H1 (cell line): ENCODE results near the gene ANKRD11. TPM values are rescaled to one million over a fixed set of nuclear protein-coding genes. Genes with fewer than 3 reads are reported as not detected.

ENCODE experiments used
- CTCF ChIA-PET: fragments of 300-600 bp; sonication (Branson Sonifier 250); formaldehyde crosslinking; loops from one replicate; lab custom pipeline; 2021; ENCODE audit not compliant: partially characterized antibody; lab: Charles Lee
- POLR2A ChIA-PET: fragments of 300-600 bp; sonication (Branson Sonifier 250); formaldehyde crosslinking; loops from one replicate; lab custom pipeline; 2021; ENCODE audit warnings: inconsistent platforms; ENCODE audit not compliant: partially characterized antibody; lab: Charles Lee
- DNase-seq, 2 experiments: peaks; one replicate each; pipeline versions ENCODE4 v3.0.0 to v3.0.0-alpha.2; 2010 to 2022; ENCODE audit warnings: low spot score in 2 of 2, low read depth in 1 of 2, mixed read lengths in 1 of 2
- FAIRE-seq: peaks from 2 replicates; lab custom pipeline; 2011; peaks lifted over from hg19 to GRCh38; lab: Jason Lieb, UNC
- H2AFZ ChIP-seq: 2 replicates; pipeline ENCODE4 v1.8.1; 2012; ENCODE audit warnings: low read length, inconsistent platforms
- H2AK5ac ChIP-seq: 2 replicates; pipeline ENCODE4 v1.6.1; 2013; ENCODE audit warnings: low read depth, low read length
- H2BK120ac ChIP-seq: replicated peaks from 2 replicates; pipeline ENCODE3; 2013; ENCODE audit warnings: low read depth, low read length, inconsistent platforms
- H2BK12ac ChIP-seq: 2 replicates; pipeline ENCODE4 v1.6.1; 2013; ENCODE audit warnings: low read depth, low read length
- H2BK15ac ChIP-seq: 2 replicates; pipeline ENCODE4 v1.6.1; 2013; ENCODE audit warnings: low read length
- H2BK20ac ChIP-seq: 2 replicates; pipeline ENCODE4 v1.6.1; 2013; ENCODE audit warnings: low read length
- H2BK5ac ChIP-seq: 2 replicates; pipeline ENCODE4 v1.6.1; 2013; ENCODE audit warnings: low read depth, low read length
- H3K14ac ChIP-seq: 2 replicates; pipeline ENCODE4 v1.6.1; 2013; ENCODE audit warnings: inconsistent platforms; ENCODE audit not compliant: insufficient read length
- H3K18ac ChIP-seq: 2 replicates; pipeline ENCODE4 v1.6.1; 2013; ENCODE audit warnings: low read length; ENCODE audit errors: extremely low read depth
- H3K23ac ChIP-seq: 2 replicates; pipeline ENCODE4 v1.6.1; 2013; ENCODE audit warnings: inconsistent platforms; ENCODE audit not compliant: insufficient read length
- H3K23me2 ChIP-seq: 2 replicates; pipeline ENCODE4 v1.6.1; 2013; ENCODE audit warnings: low read depth, low read length
- H3K27ac ChIP-seq: 2 replicates; pipeline ENCODE4 v1.6.1; 2011; ENCODE audit warnings: low read depth, low read length, inconsistent platforms
- H3K27me3 ChIP-seq, 4 experiments: replicated peaks in 1 of 4; 1 replicate in 1 of 4; 2 replicates in 3 of 4; pipeline versions ENCODE4 v1.6.1 to v1.8.1; 2011 to 2013; ENCODE audit warnings: low read length in 3 of 4, mild to moderate bottlenecking in 3 of 4, inconsistent platforms in 2 of 4, mixed read lengths in 2 of 4, moderate library complexity in 1 of 4; ENCODE audit not compliant: control insufficient read depth in 3 of 4, insufficient read depth in 3 of 4; ENCODE audit errors: extremely low read depth in 1 of 4
- H3K36me3 ChIP-seq, 4 experiments: 2 replicates each; pipeline versions ENCODE4 v1.6.1 to v1.8.1; 2011 to 2013; ENCODE audit warnings: mild to moderate bottlenecking in 4 of 4, low read length in 3 of 4, moderate library complexity in 2 of 4, control low read depth in 1 of 4, inconsistent platforms in 1 of 4; ENCODE audit not compliant: insufficient read depth in 4 of 4, control insufficient read depth in 2 of 4
- H3K4ac ChIP-seq: replicated peaks from 2 replicates; pipeline ENCODE3; 2013; ENCODE audit warnings: low read length, low read depth, mixed read lengths, inconsistent platforms; ENCODE audit not compliant: insufficient read length
- H3K4me1 ChIP-seq, 4 experiments: replicated peaks in 1 of 4; 1 replicate in 1 of 4; 2 replicates in 3 of 4; pipeline versions ENCODE4 v1.6.1 to v1.8.1; 2011 to 2013; ENCODE audit warnings: low read length in 3 of 4, inconsistent platforms in 2 of 4, mixed read lengths in 1 of 4; ENCODE audit not compliant: insufficient read depth in 4 of 4, control insufficient read depth in 3 of 4
- H3K4me2 ChIP-seq, 2 experiments: 2 replicates each; pipeline versions ENCODE4 v1.6.1 to v1.8.1; 2011 to 2013; ENCODE audit warnings: low read depth in 2 of 2, low read length in 2 of 2, control low read depth in 1 of 2, inconsistent platforms in 1 of 2, mild to moderate bottlenecking in 1 of 2; ENCODE audit not compliant: insufficient read depth in 1 of 2
- H3K4me3 ChIP-seq, 4 experiments: fragments of 200-600, 300-600 bp in 1 of 4; sonication (generic), shearing (Covaris generic), sonication (Bioruptor Twin) in 1 of 4; 2 replicates each; pipeline versions ENCODE4 v1.5.1 to v1.8.1; 2011 to 2016; ENCODE audit warnings: low read length in 4 of 4, low read depth in 3 of 4, control low read depth in 2 of 4, inconsistent platforms in 2 of 4, mild to moderate bottlenecking in 2 of 4, mixed read lengths in 1 of 4, moderate library complexity in 1 of 4; ENCODE audit not compliant: insufficient read depth in 2 of 4; ENCODE audit errors: extremely low read depth in 1 of 4
- H3K56ac ChIP-seq: replicated peaks from 2 replicates; pipeline ENCODE3; 2013; ENCODE audit warnings: low read depth, mild to moderate bottlenecking, mixed read lengths, low read length, inconsistent platforms; ENCODE audit not compliant: insufficient read length
- H3K79me1 ChIP-seq: 2 replicates; pipeline ENCODE4 v1.6.1; 2013; ENCODE audit warnings: low read depth, low read length, control low read depth
- H3K79me2 ChIP-seq, 2 experiments: 2 replicates each; pipeline versions ENCODE4 v1.6.1 to v1.8.1; 2012 to 2013; ENCODE audit warnings: low read length in 2 of 2, mild to moderate bottlenecking in 2 of 2, inconsistent platforms in 1 of 2; ENCODE audit not compliant: insufficient read depth in 2 of 2, control insufficient read depth in 1 of 2
- H3K9ac ChIP-seq, 4 experiments: replicated peaks in 1 of 4; 1 replicate in 1 of 4; 2 replicates in 3 of 4; pipeline versions ENCODE4 v1.6.1 to v1.8.1; 2011 to 2013; ENCODE audit warnings: low read depth in 3 of 4, low read length in 3 of 4, control low read depth in 2 of 4, mild to moderate bottlenecking in 2 of 4, moderate library complexity in 2 of 4, inconsistent platforms in 1 of 4; ENCODE audit errors: extremely low read depth in 1 of 4
- H3K9me3 ChIP-seq, 2 experiments: 2 replicates each; pipeline versions ENCODE4 v1.6.1 to v1.8.1; 2012 to 2013; ENCODE audit warnings: mild to moderate bottlenecking in 2 of 2, moderate library complexity in 2 of 2, control low read depth in 1 of 2, inconsistent platforms in 1 of 2, low read depth in 1 of 2, low read length in 1 of 2, mixed read lengths in 1 of 2; ENCODE audit not compliant: insufficient read depth in 2 of 2
- H4K20me1 ChIP-seq, 2 experiments: replicated peaks in 1 of 2; 2 replicates each; pipeline versions ENCODE3 to v1.8.1; 2011 to 2013; ENCODE audit warnings: inconsistent platforms in 2 of 2, low read length in 2 of 2, mild to moderate bottlenecking in 1 of 2; ENCODE audit not compliant: insufficient read depth in 2 of 2, control insufficient read depth in 1 of 2
- H4K5ac ChIP-seq: 2 replicates; pipeline ENCODE4 v1.6.1; 2013; ENCODE audit warnings: low read length, low read depth, mixed read lengths, inconsistent platforms; ENCODE audit not compliant: insufficient read length
- H4K8ac ChIP-seq: 2 replicates; pipeline ENCODE4 v1.8.0; 2013; ENCODE audit warnings: mild to moderate bottlenecking, moderate library complexity, low read length, inconsistent platforms; ENCODE audit not compliant: insufficient read depth; ENCODE audit errors: extremely low read depth
- H4K91ac ChIP-seq: replicated peaks from 2 replicates; pipeline ENCODE3; 2013; ENCODE audit warnings: low read length, mixed read lengths, inconsistent platforms; ENCODE audit not compliant: insufficient read length
- BRCA1 ChIP-seq: IDR thresholded peaks from 2 replicates; pipeline ENCODE4 v1.6.1; 2012; ENCODE audit warnings: low read depth, low read length, improper control_type of control experiment
- CHD1 ChIP-seq: IDR thresholded peaks from 2 replicates; pipeline ENCODE4 v1.6.1; 2012; ENCODE audit warnings: low read depth, low read length, improper control_type of control experiment
- HDAC2 ChIP-seq, 2 experiments: fragments of 300-600 bp in 1 of 2; sonication (generic) in 1 of 2; IDR thresholded peaks; 2 replicates each; pipeline ENCODE4 v1.6.1; 2011 to 2012; ENCODE audit warnings: low read depth in 2 of 2, low read length in 2 of 2, mild to moderate bottlenecking in 2 of 2, moderate library complexity in 2 of 2, borderline replicate concordance in 1 of 2, inconsistent platforms in 1 of 2
- MAFK ChIP-seq: IDR thresholded peaks from 2 replicates; pipeline ENCODE4 v1.6.1; 2012; ENCODE audit warnings: low read depth, mild to moderate bottlenecking, improper control_type of control experiment, low read length
- PHF8 ChIP-seq: fragments of 200-600 bp; sonication (generic); conservative IDR thresholded peaks from 2 replicates; pipeline ENCODE4 v1.7.1; 2012; ENCODE audit warnings: low read depth, mild to moderate bottlenecking, inconsistent platforms, low read length, moderate library complexity
- RFX5 ChIP-seq: IDR thresholded peaks from 2 replicates; pipeline ENCODE4 v1.6.1; 2011; ENCODE audit warnings: low read depth, low read length, improper control_type of control experiment, borderline replicate concordance
- RXRA ChIP-seq: IDR thresholded peaks from 2 replicates; pipeline ENCODE4 v1.6.1; 2011; ENCODE audit warnings: low read depth, mild to moderate bottlenecking, low read length, moderate library complexity; ENCODE audit not compliant: insufficient read depth
- SIX5 ChIP-seq: IDR thresholded peaks from 2 replicates; pipeline ENCODE4 v1.6.1; 2011; ENCODE audit warnings: mild to moderate bottlenecking, low read depth, low read length
- SUZ12 ChIP-seq: fragments of 200-600 bp; sonication (generic); IDR thresholded peaks from 2 replicates; pipeline ENCODE4 v1.6.1; 2012; ENCODE audit warnings: mild to moderate bottlenecking, inconsistent platforms, low read length, moderate library complexity, mixed read lengths
- TCF12 ChIP-seq: IDR thresholded peaks from 2 replicates; pipeline ENCODE4 v1.6.1; 2011; ENCODE audit warnings: low read depth, mild to moderate bottlenecking, low read length
- WGBS, 2 experiments: shearing (Covaris generic) in 1 of 2; methylation state at CpG; one replicate each; pipeline versions ENCODE4 v1.1.6 to v1.1.7; 2013 to 2015; ENCODE audit warnings: low lambda C conversion rate in 2 of 2, mixed read lengths in 2 of 2, inconsistent platforms in 1 of 2, low coverage in 1 of 2, missing lambda C conversion rate in 1 of 2; ENCODE audit not compliant: insufficient replicate concordance in 2 of 2, insufficient coverage in 1 of 2, insufficient read length in 1 of 2; ENCODE audit errors: extremely low coverage in 1 of 2, missing lambda C conversion rate in 1 of 2; 5-methylcytosine and 5-hydroxymethylcytosine counted together
- polyA plus RNA-seq, 7 experiments: library from polyadenylated mRNA; depleted of rRNA in 3 of 7; stranded (reverse) in 5 of 7; unstranded in 2 of 7; fragments of >200 nt in 5 of 7; fragments of 200-250 nt in 2 of 7; gene quantifications; 1 replicate in 5 of 7; 2 replicates in 1 of 7; 4 replicates in 1 of 7; pipeline versions ENCODE4 v1.2.1 to v1.2.3, GENCODE V29; 2011 to 2013; ENCODE audit warnings: missing spikeins in 2 of 7, mixed read lengths in 2 of 7
- total RNA-seq: library from RNA; stranded (reverse); fragmentation: NEBNext Ultra II Directional; extraction: Animal tissue kit (Norgen Biotek cat#: 25700); gene quantifications from 2 replicates; pipeline ENCODE4 v1.2.1, GENCODE V29; 2021
- TF ChIP-seq, protein P1 (sequence below): IDR thresholded peaks from 2 replicates; pipeline ENCODE4 v1.6.1; 2012; ENCODE audit warnings: inconsistent platforms
- TF ChIP-seq, protein P2 (sequence below): IDR thresholded peaks from 2 replicates; pipeline ENCODE4 v1.6.1; 2011; ENCODE audit warnings: low read length, improper control_type of control experiment

ANKRD11 gene
- total and polyA plus RNA-seq, 2 of the 8 experiments (the other 6 are each of a cell fraction or from before 2014, with no cell fraction given) = 46.5 to 142 TPM

DNA sequence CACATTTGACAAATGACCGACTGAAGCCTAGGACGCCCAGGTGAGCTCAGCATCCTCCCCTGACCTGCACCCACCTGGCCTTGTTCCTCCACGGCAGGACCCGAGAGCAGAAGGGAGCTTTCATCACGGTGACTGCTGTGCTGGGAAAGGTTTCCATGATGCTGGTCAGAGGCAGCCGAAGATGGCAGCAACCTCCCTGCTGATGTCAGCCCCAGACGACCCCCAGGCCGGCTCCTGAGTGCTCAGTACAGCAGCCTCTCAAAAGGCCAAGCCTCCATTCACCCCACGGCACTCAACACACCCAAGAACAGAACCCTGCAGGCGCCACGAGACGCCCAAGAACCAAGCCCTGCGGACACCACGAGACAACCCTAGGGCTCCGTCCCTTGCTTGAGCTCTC, 119.8 kb downstream of the ANKRD11 start:
- peaks cover 3 to 17% (median 7%) of the 10 kb centered on the region in 4 experiments; a peak in 5 of 7 replicates for H3K4me1 ChIP-seq
- TF ChIP-seq TCF12 (no peak), BRCA1 (no peak), RFX5 (no peak), RXRA (no peak), SIX5 (no peak), HDAC2 (IDR thresholded peaks at IDR 0.05; ENCODE audit: borderline replicate concordance in 1 of 2, low read depth in 2 of 2, low read length in 2 of 2) (no peak), CHD1 (no peak), MAFK (no peak), SUZ12 (no peak), PHF8 (no peak)
- TF ChIP-seq, protein P1, sequence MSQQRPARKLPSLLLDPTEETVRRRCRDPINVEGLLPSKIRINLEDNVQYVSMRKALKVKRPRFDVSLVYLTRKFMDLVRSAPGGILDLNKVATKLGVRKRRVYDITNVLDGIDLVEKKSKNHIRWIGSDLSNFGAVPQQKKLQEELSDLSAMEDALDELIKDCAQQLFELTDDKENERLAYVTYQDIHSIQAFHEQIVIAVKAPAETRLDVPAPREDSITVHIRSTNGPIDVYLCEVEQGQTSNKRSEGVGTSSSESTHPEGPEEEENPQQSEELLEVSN = no peak
- TF ChIP-seq, protein P2, sequence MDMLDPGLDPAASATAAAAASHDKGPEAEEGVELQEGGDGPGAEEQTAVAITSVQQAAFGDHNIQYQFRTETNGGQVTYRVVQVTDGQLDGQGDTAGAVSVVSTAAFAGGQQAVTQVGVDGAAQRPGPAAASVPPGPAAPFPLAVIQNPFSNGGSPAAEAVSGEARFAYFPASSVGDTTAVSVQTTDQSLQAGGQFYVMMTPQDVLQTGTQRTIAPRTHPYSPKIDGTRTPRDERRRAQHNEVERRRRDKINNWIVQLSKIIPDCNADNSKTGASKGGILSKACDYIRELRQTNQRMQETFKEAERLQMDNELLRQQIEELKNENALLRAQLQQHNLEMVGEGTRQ = no peak

More for the DNA sequence above, 119.8 kb downstream of the ANKRD11 start:
- Histone ChIP-seq H3K56ac (no peak overlapping the region), H4K5ac (no peak overlapping the region), H4K20me1 (peaks cover 61 to 65% of the 10 kb centered on the region in 2 experiments), H2AFZ (no peak overlapping the region), H3K27ac (0 out of 2 replicates have a peak overlapping the region, but pooled peaks have one; percentile 30), H3K14ac (no peak overlapping the region), H2BK20ac (no peak overlapping the region), H2BK5ac (no peak overlapping the region), H3K23ac (no peak overlapping the region), H3K4ac (no peak overlapping the region), H3K79me1 (peaks cover 48% of the 10 kb centered on the region), H2BK15ac (no peak overlapping the region), H4K91ac (no peak overlapping the region), H2BK12ac (no peak overlapping the region), H3K9me3 (no peaks in the 10 kb centered on the region), H3K36me3 (no peaks in the 10 kb centered on the region), H3K79me2 (peaks cover 47 to 100% of the 10 kb centered on the region in 2 experiments), H3K4me3 (no peak overlapping the region), H3K9ac (no peak overlapping the region), H3K27me3 (no peaks in the 10 kb centered on the region), H3K18ac (no peak overlapping the region), H2BK120ac (no peak overlapping the region), H3K23me2 (no peaks in the 10 kb centered on the region), H4K8ac (no peak overlapping the region; the same call in 1 of the 2 replicates), H3K4me2 (no peak overlapping the region), H2AK5ac (no peak overlapping the region)
- POLR2A ChIA-PET = interaction anchor here (0.8 to 2.0 kb wide), 3 partner anchors 9 to 35 kb away, joined by 3 to 4 read pairs (median 4); no protein-coding TSS in a partner anchor
- CTCF ChIA-PET = interaction anchor here (0.8 to 3.0 kb wide), 7 partner anchors 9 to 44 kb away, joined by 3 to 13 read pairs (median 3); no protein-coding TSS in a partner anchor
- WGBS, 2 experiments = 94% methylated on average over 15 of the region's 15 CpGs; no CpG with 5 or more reads in 1 of the 2 experiments
- FAIRE-seq = no peak
- no peak for DNase-seq
